Left ventricle myocardium inferior (tissue), 1 donor: Measurements from ENCODE around the gene CGREF1. TPM values are rescaled to one million over a fixed set of nuclear protein-coding genes. Genes with fewer than 3 reads are reported as not detected.

Source experiments
- DNase-seq: peaks from one replicate; pipeline ENCODE4 v3.0.0-alpha.2; 2020
- H3K27ac ChIP-seq: fragments of 200-600 bp; replicated peaks from 2 replicates; pipeline ENCODE4 v1.8.0; 2021
- H3K27me3 ChIP-seq: fragments of 200-600 bp; 2 replicates; pipeline ENCODE4 v1.8.0; 2021; ENCODE audit warnings: low read depth
- H3K36me3 ChIP-seq: fragments of 200-600 bp; 2 replicates; pipeline ENCODE4 v1.8.0; 2021
- H3K4me1 ChIP-seq: fragments of 200-600 bp; 2 replicates; pipeline ENCODE4 v1.8.0; 2021
- H3K4me3 ChIP-seq: fragments of 200-600 bp; 2 replicates; pipeline ENCODE4 v1.8.0; 2021; ENCODE audit warnings: mild to moderate bottlenecking, moderate library complexity
- H3K9me3 ChIP-seq: fragments of 200-600 bp; replicated peaks from 2 replicates; pipeline ENCODE4 v1.8.0; 2021
- CTCF ChIP-seq: fragments of 200-600 bp; IDR thresholded peaks from 2 replicates; pipeline ENCODE4 v1.8.0; 2021; ENCODE audit warnings: antibody characterized with exemption, mild to moderate bottlenecking, borderline replicate concordance
- intact Hi-C: fragments of 100-400 bp; cut with micrococcal nuclease; formaldehyde crosslinking; loops from one replicate; pipeline ENCODE4 v1.11.0; 2022
- total RNA-seq: library from RNA; stranded (reverse); fragmentation: NEBNext Ultra II Directional; extraction: Animal tissue kit (Norgen Biotek cat#: 25700); gene quantifications from one replicate; pipeline ENCODE4 v1.2.1, GENCODE V29; 2021
- donor health status: DM: no; HTN: yes; CAD: no; lungs with severe emphysema.

The CGREF1 gene
- total RNA-seq, 1 donor from 2014 or later = 0.80 TPM

- Histone ChIP-seq H3K27me3 (no peaks in the 10 kb centered on the region), H3K27ac (no peak overlapping the region), H3K4me1 (peaks cover 28% of the 10 kb centered on the region), H3K9me3 (no peaks in the 10 kb centered on the region), H3K36me3 (peaks cover 33% of the 10 kb centered on the region), H3K4me3 (no peak overlapping the region)
- no peak for DNase-seq
- intact Hi-C loops = no loop called here
- no peak for TF ChIP-seq CTCF
These were observed 11.5 kb upstream of the CGREF1 start for GRCh38 chr2:27130396-27130795.

GRCh38 chr2:27128668-27129571 lies 10.0 kb upstream of the CGREF1 start:
- DNase-seq = no peak
- Histone ChIP-seq H3K27me3 (no peaks in the 10 kb centered on the region), H3K4me1 (peaks cover 28% of the 10 kb centered on the region), H3K9me3 (no peaks in the 10 kb centered on the region), H3K4me3 (no peak overlapping the region), H3K27ac (no peak overlapping the region), H3K36me3 (peaks cover 33% of the 10 kb centered on the region)
- intact Hi-C loops = no loop called here
- TF ChIP-seq CTCF = no peak

- Histone ChIP-seq H3K9me3 (no peaks in the 10 kb centered on the region), H3K27me3 (no peaks in the 10 kb centered on the region), H3K36me3 (peaks cover 33% of the 10 kb centered on the region), H3K4me3 (no peak overlapping the region), H3K27ac (no peak overlapping the region), H3K4me1 (peaks cover 27% of the 10 kb centered on the region)
- intact Hi-C loops = no loop called here
- DNase-seq = no peak
- no peak for TF ChIP-seq CTCF
These were observed 9.1 kb upstream of the CGREF1 start for GRCh38 chr2:27127883-27128667.

- peak overlapping the region; percentile 67 for H3K27ac ChIP-seq
- no peak overlapping the region for H3K4me3 ChIP-seq
- H3K9me3 ChIP-seq = no peaks in the 10 kb centered on the region
- no peak for TF ChIP-seq CTCF
- DNase-seq = no peak
- no peaks in the 10 kb centered on the region for H3K27me3 ChIP-seq
- intact Hi-C loops = no loop called here
- peaks cover 18% of the 10 kb centered on the region for H3K36me3 ChIP-seq
- peaks cover 21% of the 10 kb centered on the region for H3K4me1 ChIP-seq
These were observed 7.4 kb upstream of the CGREF1 start for GRCh38 chr2:27126252-27126710.

- H3K27me3 ChIP-seq = peaks cover under 1% of the 10 kb centered on the region
- DNase-seq = no peak
- peaks cover 6% of the 10 kb centered on the region for H3K36me3 ChIP-seq
- TF ChIP-seq CTCF = no peak
- H3K27ac ChIP-seq = no peak overlapping the region
- intact Hi-C loops = no loop called here
- peaks cover 21% of the 10 kb centered on the region for H3K4me1 ChIP-seq
- H3K9me3 ChIP-seq = no peaks in the 10 kb centered on the region
- H3K4me3 ChIP-seq = no peak overlapping the region
These were observed 6.2 kb upstream of the CGREF1 start for GRCh38 chr2:27125104-27125503.
